Mesenteric fat pad (tissue), 1 donor: ENCODE measurements around the gene TIMM44. TPM values are rescaled to one million over a fixed set of nuclear protein-coding genes. Genes with fewer than 3 reads are reported as not detected.
"Not testable (repeated sequence)": the region's sequence is repeated elsewhere in the genome, so short reads cannot be mapped to it uniquely, and the experiment has no call there.

Experiments
- DNase-seq: peaks from one replicate; pipeline ENCODE4 v3.0.0-alpha.2; 2020; ENCODE audit warnings: low spot score
- total RNA-seq: library from RNA; stranded (reverse); fragmentation: NEBNext Ultra II Directional; extraction: Animal tissue kit (Norgen Biotek cat#: 25700); gene quantifications from one replicate; pipeline ENCODE4 v1.2.1, GENCODE V29; 2021
- donor health status: DM: yes; HTN: yes; CAD: no.

Gene TIMM44
- total RNA-seq, 1 donor from 2014 or later, result 48.9 TPM

DNA sequence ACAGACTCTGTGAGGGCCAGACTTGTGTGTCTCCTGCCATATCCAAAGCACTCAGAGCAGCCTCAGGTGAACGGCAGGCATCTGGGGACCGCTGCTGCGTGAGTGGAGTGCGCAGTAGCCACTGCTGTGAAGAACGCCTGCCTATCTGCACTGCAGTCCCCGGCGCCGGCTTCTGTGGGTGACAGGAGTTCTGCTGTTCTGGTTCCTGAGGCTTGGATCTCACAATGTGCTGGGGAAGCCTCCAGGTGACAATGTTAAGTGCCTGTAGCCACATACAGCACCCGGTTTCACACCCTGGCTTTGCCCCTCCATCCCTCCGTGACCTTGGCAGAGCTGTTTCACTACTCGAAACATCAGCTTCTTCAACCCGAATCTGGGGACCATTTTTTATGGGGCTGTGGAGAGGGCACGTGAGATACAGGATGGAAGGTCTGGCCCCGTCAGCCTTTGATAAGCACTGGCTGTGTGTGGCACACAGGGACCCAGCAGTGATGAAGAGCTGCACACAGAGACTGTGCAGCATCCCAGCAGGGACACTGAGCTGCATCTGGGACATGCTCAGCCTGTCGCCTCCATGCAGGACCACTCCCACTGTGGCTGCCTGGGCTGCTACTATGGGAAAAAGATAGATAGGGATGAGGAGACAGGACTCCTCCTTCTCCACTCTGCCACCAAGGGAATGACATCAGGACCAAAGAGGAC lies 33.7 kb upstream of the TIMM44 start:
- DNase-seq, result no peak

- DNase-seq, result no peak
Measured at GRCh38 chr19:7976461-7976860, 33.0 kb upstream of the TIMM44 start.

DNA sequence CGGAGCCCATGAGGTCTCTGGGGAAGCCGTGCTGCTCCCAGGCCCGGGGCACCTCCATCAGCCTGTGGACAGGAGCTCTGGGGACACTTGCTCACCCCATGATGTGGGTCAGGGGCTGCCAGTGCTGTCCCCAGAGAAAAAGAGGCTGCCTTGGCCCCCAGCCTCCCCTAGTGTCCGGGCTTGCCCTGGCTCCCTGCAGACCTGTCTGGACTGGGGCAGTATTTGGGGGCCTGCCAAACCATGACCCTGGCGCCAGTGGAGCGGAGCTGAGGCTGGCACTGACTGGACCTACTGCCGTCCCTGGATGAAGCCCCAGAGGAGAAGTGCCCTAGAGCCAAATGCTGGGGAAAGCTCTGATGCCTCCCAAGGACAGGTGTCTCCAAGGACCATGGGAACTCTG lies 31.6 kb upstream of the TIMM44 start:
- no peak for DNase-seq

GRCh38 chr19:7973883-7974282 lies 30.4 kb upstream of the TIMM44 start:
- no peak for DNase-seq

- DNase-seq, result no peak
Measured at GRCh38 chr19:7971553-7972520, 28.4 kb upstream of the TIMM44 start.

DNA sequence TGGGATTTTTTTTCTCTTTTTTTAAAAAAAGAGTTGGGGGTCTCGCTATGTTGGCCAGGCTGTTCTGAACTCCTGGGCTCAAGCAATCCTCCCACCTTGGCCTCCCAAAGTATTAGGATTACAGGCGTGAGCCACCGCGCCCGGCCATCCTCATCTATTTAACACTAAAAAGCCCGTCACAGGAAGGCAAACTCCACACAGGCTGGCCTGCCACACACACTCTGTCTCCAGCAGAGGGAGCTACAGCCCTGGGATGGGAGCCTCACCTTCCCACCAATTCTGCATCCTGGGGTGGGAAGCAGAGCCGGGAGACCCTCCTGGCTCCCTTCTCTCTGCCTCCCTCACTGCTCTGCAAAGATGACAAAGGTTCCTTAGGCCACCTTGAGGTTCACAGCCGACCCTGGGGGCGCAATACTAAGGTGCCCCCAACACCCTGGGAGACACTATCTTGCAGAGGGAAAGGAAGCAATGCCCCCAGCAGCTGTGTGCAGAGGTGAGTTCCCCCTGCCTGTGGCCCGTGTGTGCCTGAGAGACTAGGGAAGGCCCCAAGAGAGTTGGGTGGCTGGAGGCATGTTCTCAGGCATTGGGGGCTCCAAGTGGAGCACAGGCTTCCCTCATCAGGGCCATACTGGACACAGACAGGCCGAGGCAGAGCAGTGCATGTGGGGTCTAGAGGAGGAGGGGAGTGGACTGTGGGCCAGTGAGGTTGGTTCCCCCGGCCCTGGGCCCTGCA lies 27.4 kb upstream of the TIMM44 start:
- no peak for DNase-seq

- no peak for DNase-seq
Measured at GRCh38 chr19:7969555-7969939, 26.1 kb upstream of the TIMM44 start.

- no peak for DNase-seq
Measured at GRCh38 chr19:7968796-7969554, 25.5 kb upstream of the TIMM44 start.

DNA sequence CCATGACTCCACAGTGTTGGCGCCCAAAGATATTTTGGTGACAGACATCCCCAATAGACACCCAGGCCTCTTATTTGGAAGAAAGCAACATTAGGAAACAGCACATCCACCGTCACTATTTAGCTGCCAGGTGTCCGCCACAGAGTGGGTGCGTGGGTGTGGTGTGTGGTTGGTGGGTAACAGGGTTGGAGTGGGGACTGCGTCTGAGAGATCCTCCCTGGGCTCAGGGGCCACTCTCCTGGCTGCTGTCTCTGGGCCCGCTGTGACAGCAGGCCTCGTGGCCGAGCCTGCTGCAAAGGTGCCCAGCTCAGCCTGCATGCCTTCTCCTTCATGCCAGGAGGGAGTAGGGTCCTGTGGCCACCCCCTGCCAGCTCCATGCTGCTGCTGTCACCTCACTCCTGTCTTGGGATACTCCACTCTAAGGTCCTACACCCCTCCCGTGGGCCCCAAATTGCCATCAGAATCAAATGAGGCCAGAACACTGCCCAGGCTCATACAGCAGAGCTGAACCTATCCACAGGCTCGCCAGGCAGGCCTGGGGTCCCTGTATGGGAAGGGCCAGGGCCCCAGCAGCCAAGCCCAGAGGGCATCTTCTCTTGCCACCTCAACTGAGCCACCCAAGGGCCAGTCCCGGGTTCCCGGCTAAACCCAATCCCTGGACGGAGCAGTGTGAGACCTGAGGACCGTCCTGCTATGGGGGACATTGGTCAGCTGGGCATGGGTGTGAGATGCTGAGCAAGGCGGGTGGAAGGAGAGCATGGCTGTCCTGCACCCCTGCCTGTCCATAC lies 24.7 kb upstream of the TIMM44 start:
- DNase-seq, result no peak

DNA sequence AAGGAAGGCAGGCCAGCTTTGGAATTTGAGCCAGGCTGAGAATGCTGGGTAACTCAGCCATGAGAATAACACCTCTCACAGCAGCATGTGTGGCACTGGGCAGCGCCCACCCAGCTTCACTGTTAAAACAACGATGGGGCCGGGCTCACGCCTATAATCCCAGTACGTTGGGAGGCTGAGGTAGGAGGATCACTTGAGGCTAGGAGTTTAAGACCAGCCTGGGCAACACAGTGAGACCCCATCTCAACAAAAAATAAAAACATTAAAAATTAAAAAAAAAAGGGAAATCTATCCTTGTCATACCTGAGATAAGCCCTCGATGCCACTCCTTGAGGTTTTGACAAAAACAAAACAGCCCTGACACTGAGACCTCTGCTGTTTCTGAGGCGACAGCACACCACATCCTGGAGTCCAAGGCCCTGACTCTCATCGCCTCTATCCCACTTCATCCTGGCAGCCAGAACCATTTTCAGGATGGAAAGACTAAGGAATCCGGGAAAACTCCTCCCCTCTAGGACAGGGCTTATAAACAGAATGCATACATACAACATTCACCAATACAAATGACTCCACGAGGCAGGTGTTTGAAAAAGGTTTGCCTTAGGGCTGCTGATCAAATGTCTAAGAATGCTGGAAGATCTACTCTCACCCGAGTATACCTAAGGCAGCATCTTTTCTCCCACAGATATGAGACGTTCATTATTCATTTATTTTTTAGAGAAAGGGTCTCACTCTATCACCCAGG lies 22.6 kb upstream of the TIMM44 start:
- no peak for DNase-seq

DNA sequence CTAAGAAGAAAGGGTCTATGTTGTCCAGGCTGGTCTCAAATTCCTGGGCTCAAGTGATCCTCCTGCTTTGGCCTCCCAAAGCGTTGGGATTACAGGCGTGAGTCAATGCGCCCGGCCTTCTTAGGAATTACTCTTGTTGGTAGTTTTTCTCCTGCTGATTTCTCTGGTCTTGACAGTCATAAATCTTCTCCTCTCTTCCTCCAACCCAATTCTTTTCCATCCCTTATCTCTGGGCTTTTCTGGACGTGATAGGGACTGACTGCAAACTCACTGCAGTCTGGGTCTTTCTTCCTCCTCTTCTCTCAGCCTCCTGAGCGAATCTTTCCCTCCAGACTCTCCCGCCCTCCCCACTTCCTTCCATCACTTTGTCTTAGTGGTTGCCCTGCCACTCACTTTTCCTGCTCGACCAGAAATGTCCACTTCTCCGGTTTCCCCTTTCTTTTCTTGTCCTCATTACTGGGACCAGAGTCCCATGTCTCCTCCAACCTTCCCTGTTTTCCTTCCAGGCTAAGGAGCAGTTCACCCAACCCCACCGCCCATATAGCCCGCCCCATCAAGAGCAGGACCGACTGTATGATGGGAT lies 21.9 kb upstream of the TIMM44 start:
- no peak for DNase-seq

DNA sequence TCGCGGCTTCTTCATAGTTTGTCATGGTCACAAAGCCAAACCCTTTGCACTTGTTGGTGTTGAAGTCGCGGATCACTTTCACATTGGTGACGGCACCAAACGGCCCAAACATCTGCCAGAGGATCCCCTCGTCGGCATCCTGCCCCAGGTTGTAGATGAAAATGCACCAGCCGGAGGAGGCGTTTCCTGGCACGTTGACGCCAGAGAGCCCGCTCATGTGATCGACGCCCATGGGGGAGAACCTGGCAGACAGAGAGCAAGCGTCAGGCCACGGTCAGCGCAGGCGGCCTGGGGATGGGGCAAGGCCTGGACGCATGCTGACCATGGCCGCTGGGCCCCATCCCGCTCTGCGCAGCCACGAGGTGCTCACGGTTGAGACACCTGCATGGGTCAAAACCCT lies 20.1 kb upstream of the TIMM44 start:
- no peak for DNase-seq

DNA sequence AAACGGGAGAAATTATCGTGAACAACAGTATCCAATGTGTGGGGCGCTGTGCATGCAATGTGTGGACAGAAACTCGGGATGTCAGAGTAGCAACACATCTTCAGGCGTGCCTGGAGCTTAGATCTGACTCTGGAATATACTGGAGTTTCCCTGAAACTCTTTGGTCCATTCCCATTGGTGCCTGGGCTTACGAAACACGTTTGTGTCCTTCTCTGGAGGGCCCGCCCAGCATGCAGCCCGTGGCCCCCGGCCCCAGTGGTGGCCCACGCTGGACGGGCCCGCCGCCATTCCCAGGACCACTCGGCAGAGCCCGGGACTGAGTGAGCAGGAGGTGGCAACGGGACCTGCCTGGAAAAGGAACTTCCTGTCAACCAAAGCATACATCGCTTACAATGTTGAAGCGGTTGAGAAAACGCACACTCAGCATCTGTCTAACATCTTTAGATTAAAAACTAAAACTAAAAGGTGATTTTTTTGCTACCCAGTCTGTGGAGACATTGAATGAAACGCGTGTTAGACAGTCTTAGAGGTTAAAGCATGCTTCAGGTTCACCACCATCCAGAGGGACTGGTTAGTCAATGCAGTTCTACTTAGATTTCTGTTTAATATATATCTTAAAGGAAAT lies 19.3 kb upstream of the TIMM44 start:
- DNase-seq, result no peak

GRCh38 chr19:7961920-7962626 lies 18.6 kb upstream of the TIMM44 start:
- no peak for DNase-seq

DNA sequence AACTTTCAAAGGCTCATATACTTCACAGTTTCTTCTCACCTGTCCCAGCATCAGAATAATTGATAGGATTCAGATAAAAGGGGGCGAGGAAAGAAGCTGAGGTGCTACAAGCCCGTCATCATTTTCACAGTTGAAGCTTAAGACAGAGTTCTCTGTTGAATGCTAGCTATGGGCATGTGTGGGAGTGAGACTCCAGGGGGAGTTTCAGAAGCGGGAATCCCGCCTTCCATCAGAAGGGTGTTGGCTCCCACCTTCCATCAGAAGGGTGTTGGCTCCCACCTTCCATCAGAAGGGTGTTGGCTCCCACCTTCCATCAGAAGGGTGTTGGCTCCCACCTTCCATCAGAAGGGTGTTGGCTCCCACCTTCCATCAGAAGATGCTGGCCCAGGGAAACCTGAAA lies 17.6 kb upstream of the TIMM44 start:
- not testable (repeated sequence) for DNase-seq

DNA sequence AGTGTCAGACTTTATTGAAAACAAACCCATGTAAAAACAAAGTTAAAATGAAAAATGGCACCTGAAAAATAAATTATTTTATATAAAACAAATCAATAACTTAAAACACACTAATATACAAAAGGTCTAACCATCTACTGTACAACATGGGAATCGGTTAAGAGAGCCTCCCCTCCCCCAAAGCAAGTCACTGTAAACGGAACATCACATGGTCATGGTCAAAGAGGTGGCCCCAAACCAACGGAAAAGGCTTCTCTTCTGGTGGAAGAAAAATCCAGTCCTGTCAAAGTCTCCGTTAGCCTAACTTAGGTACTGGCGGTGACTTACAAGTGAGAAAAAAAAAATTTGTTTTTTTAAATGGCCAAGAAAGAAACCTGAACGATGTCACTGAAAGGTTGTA lies 15.7 kb upstream of the TIMM44 start:
- no peak for DNase-seq

GRCh38 chr19:7955696-7956095 lies 12.2 kb upstream of the TIMM44 start:
- DNase-seq, result no peak

- no peak for DNase-seq
Measured at GRCh38 chr19:7953576-7953975, 10.1 kb upstream of the TIMM44 start.
